ENCODE measurements around the gene TENT5A. TPM values are rescaled to one million over a fixed set of nuclear protein-coding genes. Genes with fewer than 3 reads are reported as not detected.

The TENT5A gene
- total RNA-seq, 1 donor from 2014 or later, result 9.6 TPM

- no peak for DNase-seq (ENCODE audit: low read depth in 2 of 2)
Measured at GRCh38 chr6:81771097-81771496, 18.6 kb upstream of the TENT5A start.

GRCh38 chr6:81770381-81770780 is 17.9 kb upstream of the TENT5A start:
- no peak for DNase-seq (ENCODE audit: low read depth in 2 of 2)

- DNase-seq (ENCODE audit: low read depth in 2 of 2), result no peak
Measured at GRCh38 chr6:81769824-81770223, 17.3 kb upstream of the TENT5A start.

- no peak for DNase-seq (ENCODE audit: low read depth in 2 of 2)
Measured at GRCh38 chr6:81768150-81768942, 15.9 kb upstream of the TENT5A start.

- no peak for DNase-seq (ENCODE audit: low read depth in 2 of 2)
Measured at GRCh38 chr6:81767163-81767891, 14.8 kb upstream of the TENT5A start.

GRCh38 chr6:81766482-81767069 is 14.1 kb upstream of the TENT5A start:
- DNase-seq (ENCODE audit: low read depth in 2 of 2), result peak in 1 of 2 donors; percentile 77

GRCh38 chr6:81764531-81764930 is 12.1 kb upstream of the TENT5A start:
- no peak for DNase-seq (ENCODE audit: low read depth in 2 of 2)

- no peak for DNase-seq (ENCODE audit: low read depth in 2 of 2)
Measured at GRCh38 chr6:81763968-81764367, 11.5 kb upstream of the TENT5A start.

- no peak for DNase-seq (ENCODE audit: low read depth in 2 of 2)
Measured at GRCh38 chr6:81763051-81763450, 10.6 kb upstream of the TENT5A start.

- DNase-seq (ENCODE audit: low read depth in 2 of 2), result no peak
Measured at GRCh38 chr6:81762606-81763005, 10.1 kb upstream of the TENT5A start.

- DNase-seq (ENCODE audit: low read depth in 2 of 2), result no peak
Measured at GRCh38 chr6:81762132-81762531, 9.7 kb upstream of the TENT5A start.

- DNase-seq (ENCODE audit: low read depth in 2 of 2), result peak in 1 of 2 donors; percentile 24
Measured at GRCh38 chr6:81761197-81761596, 8.7 kb upstream of the TENT5A start.

- no peak for DNase-seq (ENCODE audit: low read depth in 2 of 2)
Measured at GRCh38 chr6:81759782-81760181, 7.3 kb upstream of the TENT5A start.

- DNase-seq (ENCODE audit: low read depth in 2 of 2), result no peak
Measured at GRCh38 chr6:81758221-81758620, 5.7 kb upstream of the TENT5A start.

GRCh38 chr6:81756690-81757089 is 4.2 kb upstream of the TENT5A start:
- no peak for DNase-seq (ENCODE audit: low read depth in 2 of 2)

- no peak for DNase-seq (ENCODE audit: low read depth in 2 of 2)
Measured at GRCh38 chr6:81755551-81755950, 3.1 kb upstream of the TENT5A start.

- no peak for DNase-seq (ENCODE audit: low read depth in 2 of 2)
Measured at GRCh38 chr6:81754906-81755305, 2.4 kb upstream of the TENT5A start.

- DNase-seq (ENCODE audit: low read depth in 2 of 2), result peak; percentile 21 to 60
Measured at GRCh38 chr6:81753711-81754577, 1.5 kb upstream of the TENT5A start.

GRCh38 chr6:81752921-81753710 is 635 bp upstream of the TENT5A start:
- peak; percentile 37 to 90 for DNase-seq (ENCODE audit: low read depth in 2 of 2)

- peak in 1 of 2 donors; percentile 57 for DNase-seq (ENCODE audit: low read depth in 2 of 2)
Measured at GRCh38 chr6:81751388-81752083, 945 bp downstream of the TENT5A start.
